ENCODE measurements around the gene NELL1. TPM values are rescaled to one million over a fixed set of nuclear protein-coding genes. Genes with fewer than 3 reads are reported as not detected.

The NELL1 gene
- total and polyA plus RNA-seq, 2 donors (not counting 1 experiment from before 2014, with no cell fraction given): not detected

DNA sequence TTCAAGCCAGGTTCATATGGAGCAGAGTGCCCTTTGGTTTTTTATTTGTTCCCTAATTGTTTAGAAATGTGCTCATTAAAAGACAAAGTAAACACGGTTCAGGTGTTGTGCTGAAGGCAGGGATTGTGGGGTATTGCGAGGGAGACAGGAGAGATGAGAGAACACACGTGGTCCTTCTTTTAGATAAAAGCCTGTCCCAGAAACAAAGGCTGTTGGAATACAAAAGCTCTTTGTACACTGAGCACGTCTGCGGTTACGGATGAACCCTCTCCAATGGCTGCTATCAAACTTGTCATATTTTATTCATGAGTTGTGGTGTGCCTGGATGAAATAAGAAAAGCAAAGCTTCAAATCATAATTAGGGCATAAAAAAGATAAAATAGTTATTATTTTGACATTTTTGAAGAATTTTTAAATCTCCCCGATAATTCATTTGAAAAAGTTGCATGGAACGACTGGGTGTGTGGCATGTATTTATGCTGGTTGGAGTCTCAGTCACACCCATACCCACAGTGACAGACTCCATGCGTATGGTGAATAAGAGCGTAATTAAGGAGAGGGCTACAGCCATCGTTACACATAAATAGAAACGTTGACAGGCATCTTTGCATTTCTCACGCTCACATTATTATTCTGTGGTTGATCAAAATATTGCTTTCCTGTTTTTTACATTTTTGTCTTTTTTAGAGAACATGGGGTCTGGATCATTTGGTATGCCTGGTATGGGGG is 92.9 kb downstream of the NELL1 start:
- Histone ChIP-seq H2AFZ (ENCODE audit: low read length) (no peak overlapping the region), H3K9ac (ENCODE audit: insufficient read depth, low read length) (no peak overlapping the region)
- TF ChIP-seq CTCF (conservative IDR thresholded peaks at IDR 0.05 in 1 of 2, IDR thresholded peaks at IDR 0.05 in 1 of 2; ENCODE audit: low read depth in 1 of 2, low read length in 2 of 2) (no peak), EZH2 (IDR thresholded peaks at IDR 0.05; ENCODE audit: low read length, missing control alignments) (no peak)

DNA sequence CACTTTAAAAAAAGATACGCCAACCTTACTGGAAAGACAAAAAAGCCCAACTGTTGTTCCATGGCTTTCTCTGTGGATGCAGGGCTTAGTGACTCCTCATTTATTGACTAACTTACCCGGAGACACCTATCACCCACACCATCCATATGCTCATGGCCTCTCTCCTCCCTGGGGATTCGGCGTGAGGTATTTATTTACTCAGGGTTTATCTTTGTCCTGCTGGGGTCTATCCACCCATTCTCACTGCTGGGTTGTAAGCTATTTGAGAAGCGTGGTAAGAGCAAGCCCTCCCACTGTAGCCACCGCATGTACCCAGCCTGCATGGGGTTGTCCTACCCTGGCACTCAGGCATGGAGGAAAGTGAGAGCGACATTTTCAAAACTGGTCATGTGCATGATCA is 93.6 kb downstream of the NELL1 start:
- Histone ChIP-seq H3K36me3 (ENCODE audit: control insufficient read depth, insufficient read depth, low read length) (no peaks in the 10 kb centered on the region), H3K4me3 (replicated peaks in 1 of 4; ENCODE audit: control extremely low read depth in 1 of 4, insufficient read depth in 1 of 4, low read depth in 3 of 4, low read length in 4 of 4) (no peak overlapping the region), H3K4me1 (ENCODE audit: control insufficient read depth, extremely low read depth, insufficient read depth, low read length) (no peaks in the 10 kb centered on the region), H4K20me1 (ENCODE audit: control insufficient read depth, extremely low read depth, insufficient read depth, low read length) (no peaks in the 10 kb centered on the region), H3K9me3 (ENCODE audit: control insufficient read depth, insufficient read depth, low read depth, low read length) (no peaks in the 10 kb centered on the region), H3K9ac (ENCODE audit: insufficient read depth, low read length) (no peak overlapping the region), H3K27ac (ENCODE audit: insufficient read depth, low read length) (no peak overlapping the region), H2AFZ (ENCODE audit: low read length) (no peak overlapping the region), H3K4me2 (ENCODE audit: extremely low read depth, insufficient read depth, low read length) (no peak overlapping the region), H3K79me2 (ENCODE audit: control insufficient read depth, insufficient read depth, low read length) (no peaks in the 10 kb centered on the region), H3K27me3 (ENCODE audit: control insufficient read depth, insufficient read depth, low read length) (no peaks in the 10 kb centered on the region)
- no peak for DNase-seq (ENCODE audit: low read depth in 2 of 2)
- TF ChIP-seq CTCF (conservative IDR thresholded peaks at IDR 0.05 in 1 of 2, IDR thresholded peaks at IDR 0.05 in 1 of 2; ENCODE audit: low read depth in 1 of 2, low read length in 2 of 2): no peak
- TF ChIP-seq EZH2 (IDR thresholded peaks at IDR 0.05; ENCODE audit: low read length, missing control alignments): no peak

More for the DNA sequence above, 92.9 kb downstream of the NELL1 start:
- Histone ChIP-seq H4K20me1 (ENCODE audit: control insufficient read depth, extremely low read depth, insufficient read depth, low read length) (no peaks in the 10 kb centered on the region), H3K27ac (ENCODE audit: insufficient read depth, low read length) (no peak overlapping the region), H3K27me3 (ENCODE audit: control insufficient read depth, insufficient read depth, low read length) (no peaks in the 10 kb centered on the region), H3K4me2 (ENCODE audit: extremely low read depth, insufficient read depth, low read length) (no peak overlapping the region), H3K4me3 (replicated peaks in 1 of 4; ENCODE audit: control extremely low read depth in 1 of 4, insufficient read depth in 1 of 4, low read depth in 3 of 4, low read length in 4 of 4) (no peak overlapping the region), H3K9me3 (ENCODE audit: control insufficient read depth, insufficient read depth, low read depth, low read length) (no peaks in the 10 kb centered on the region), H3K4me1 (ENCODE audit: control insufficient read depth, extremely low read depth, insufficient read depth, low read length) (no peaks in the 10 kb centered on the region), H3K36me3 (ENCODE audit: control insufficient read depth, insufficient read depth, low read length) (no peaks in the 10 kb centered on the region), H3K79me2 (ENCODE audit: control insufficient read depth, insufficient read depth, low read length) (no peaks in the 10 kb centered on the region)
- no peak for DNase-seq (ENCODE audit: low read depth in 2 of 2)

GRCh38 chr11:20770414-20770946 is 101.1 kb downstream of the NELL1 start:
- H4K20me1 ChIP-seq (ENCODE audit: control insufficient read depth, extremely low read depth, insufficient read depth, low read length): no peaks in the 10 kb centered on the region
- H3K4me2 ChIP-seq (ENCODE audit: extremely low read depth, insufficient read depth, low read length): no peak overlapping the region
- no peak for DNase-seq (ENCODE audit: low read depth in 2 of 2)
- no peak overlapping the region for H3K4me3 ChIP-seq (replicated peaks in 1 of 4; ENCODE audit: control extremely low read depth in 1 of 4, insufficient read depth in 1 of 4, low read depth in 3 of 4, low read length in 4 of 4)
- no peaks in the 10 kb centered on the region for H3K9me3 ChIP-seq (ENCODE audit: control insufficient read depth, insufficient read depth, low read depth, low read length)
- H3K36me3 ChIP-seq (ENCODE audit: control insufficient read depth, insufficient read depth, low read length): no peaks in the 10 kb centered on the region
- H3K27me3 ChIP-seq (ENCODE audit: control insufficient read depth, insufficient read depth, low read length): no peaks in the 10 kb centered on the region
- no peaks in the 10 kb centered on the region for H3K4me1 ChIP-seq (ENCODE audit: control insufficient read depth, extremely low read depth, insufficient read depth, low read length)
- H2AFZ ChIP-seq (ENCODE audit: low read length): no peak overlapping the region
- H3K27ac ChIP-seq (ENCODE audit: insufficient read depth, low read length): no peak overlapping the region
- TF ChIP-seq EZH2 (IDR thresholded peaks at IDR 0.05; ENCODE audit: low read length, missing control alignments) (no peak), CTCF (conservative IDR thresholded peaks at IDR 0.05 in 1 of 2, IDR thresholded peaks at IDR 0.05 in 1 of 2; ENCODE audit: low read depth in 1 of 2, low read length in 2 of 2) (no peak)
- no peak overlapping the region for H3K9ac ChIP-seq (ENCODE audit: insufficient read depth, low read length)
- H3K79me2 ChIP-seq (ENCODE audit: control insufficient read depth, insufficient read depth, low read length): no peaks in the 10 kb centered on the region
